IPS-NIHi11 (cell line): ENCODE measurements around the gene YAE1.
A peak's percentile ranks its signal among the peaks of the same experiment; 100 is the strongest.

ENCODE experiments used
- DNase-seq: peaks from one replicate; pipeline ENCODE4 v3.0.0; 2012; ENCODE audit warnings: mixed read lengths, low spot score

The YAE1 gene

DNA sequence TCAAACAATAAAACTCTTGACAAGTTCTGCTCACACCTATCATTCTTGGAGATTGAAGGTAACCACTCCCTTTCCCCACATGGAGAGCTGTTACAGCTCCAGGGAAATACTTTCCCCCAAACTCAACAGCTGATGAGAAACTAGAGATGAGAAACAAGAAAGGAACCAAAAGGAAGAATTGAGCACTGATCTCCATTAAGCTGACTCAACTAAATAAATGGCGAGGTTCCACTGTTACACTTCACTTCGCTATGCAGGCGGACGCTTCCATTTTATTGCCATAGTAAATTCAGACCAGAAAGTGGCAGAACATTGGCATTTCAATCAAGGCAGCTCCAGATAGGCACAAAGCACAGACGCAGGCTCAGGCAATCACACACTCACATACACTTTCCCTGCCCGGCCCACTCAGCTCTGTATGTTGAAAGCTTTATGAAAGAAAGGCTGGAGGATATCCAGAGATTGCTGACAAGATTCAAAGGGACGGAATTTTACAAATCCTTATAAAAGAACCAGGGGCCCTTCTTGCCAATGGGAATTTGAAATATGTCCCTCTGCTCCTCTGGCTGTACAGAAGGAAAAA, 11.5 kb upstream of the YAE1 start:
- no peak for DNase-seq

DNA sequence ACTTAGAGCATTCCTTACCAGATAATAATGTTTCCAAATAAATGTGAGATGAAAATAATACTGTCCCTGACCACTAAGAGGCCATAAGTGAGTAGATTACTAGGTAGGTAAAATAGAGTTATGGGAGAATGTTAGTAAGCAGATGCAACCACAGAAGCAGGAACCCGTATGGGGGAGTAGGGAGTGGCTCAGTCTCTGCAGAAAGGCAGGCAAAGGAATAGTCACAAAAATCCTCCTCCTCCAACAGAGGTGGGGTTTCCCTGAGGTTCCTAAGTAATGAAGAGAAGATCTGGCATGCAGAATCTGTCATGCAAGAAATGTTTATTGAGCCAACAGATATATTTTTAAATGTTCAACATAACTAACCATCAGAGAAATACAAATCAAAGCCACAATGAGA, 9.0 kb upstream of the YAE1 start:
- DNase-seq = no peak

DNA sequence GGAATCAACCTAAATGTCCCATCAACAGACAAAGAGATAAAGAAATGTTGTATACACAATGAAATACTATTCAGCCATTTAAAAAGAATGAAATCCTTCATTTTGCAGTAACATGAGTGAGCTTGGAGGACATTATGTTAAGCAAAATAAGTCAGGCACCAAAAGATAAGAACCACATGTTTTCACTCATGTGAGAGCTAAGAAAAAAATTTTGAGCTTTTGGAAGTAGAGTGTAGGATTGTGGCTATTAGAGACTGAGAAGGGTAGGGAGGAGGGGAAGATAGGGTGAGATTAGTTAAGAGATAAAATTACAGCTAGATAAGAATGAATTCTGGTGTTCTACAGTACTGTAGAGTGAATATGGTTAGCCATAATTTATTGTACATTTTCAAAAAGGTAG, 8.3 kb upstream of the YAE1 start:
- no peak for DNase-seq

DNA sequence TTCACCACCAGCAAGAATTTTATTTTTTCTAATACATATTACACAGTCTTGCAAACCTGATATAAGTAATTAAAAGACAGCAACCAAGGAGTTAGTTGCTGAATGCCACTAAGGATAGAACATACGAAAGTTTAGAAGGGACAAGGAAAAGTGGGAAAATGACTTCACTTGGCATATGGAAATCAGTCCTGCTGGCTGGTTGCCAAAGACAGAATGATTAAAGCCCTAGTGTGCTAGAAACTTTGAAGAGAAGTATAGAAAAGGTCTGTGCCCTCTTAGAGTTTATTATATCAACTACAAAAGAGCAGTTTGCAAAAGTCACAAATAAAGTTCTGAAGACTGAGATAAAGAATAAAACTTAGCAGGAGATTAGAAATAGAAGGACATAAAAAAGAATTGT, 5.8 kb upstream of the YAE1 start:
- DNase-seq = no peak

DNA sequence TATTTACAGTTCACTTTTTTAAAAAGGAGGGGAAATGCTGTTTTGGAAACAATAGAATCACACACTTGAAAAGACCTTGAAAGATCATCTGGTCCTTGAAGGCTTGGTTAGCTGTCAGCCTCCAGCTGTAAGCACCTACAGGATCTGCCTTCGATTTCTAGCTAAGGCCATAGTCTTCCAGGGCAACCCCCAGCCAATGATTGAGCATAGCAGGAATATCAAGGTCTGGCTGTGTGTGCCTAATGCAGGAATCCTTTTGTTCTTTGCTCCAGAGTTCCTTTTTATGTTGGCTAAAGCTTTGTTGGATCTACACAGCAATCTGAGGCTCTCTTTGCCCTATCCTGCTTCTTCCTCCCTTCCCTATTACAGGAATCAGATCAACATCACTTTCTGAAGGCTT, 5.2 kb upstream of the YAE1 start:
- DNase-seq = no peak

DNA sequence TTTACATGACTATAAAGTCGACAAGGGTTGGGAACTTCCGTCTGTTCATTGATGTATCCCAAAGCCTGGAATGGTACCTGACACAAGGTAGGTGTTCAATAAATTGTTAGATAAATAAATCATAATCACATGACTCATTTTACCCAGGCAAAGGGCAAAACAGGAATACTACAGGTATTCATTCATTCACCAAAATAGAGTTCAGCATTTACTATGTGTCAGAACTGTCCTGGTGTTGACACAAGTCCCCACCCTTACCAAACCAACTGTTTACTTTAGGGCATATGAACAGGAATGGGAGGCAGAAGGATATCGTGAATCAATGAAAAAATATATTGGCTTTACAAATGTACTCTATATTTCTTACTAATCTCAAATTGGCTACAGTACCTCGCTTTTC, 666 bp upstream of the YAE1 start:
- DNase-seq = no peak

DNA sequence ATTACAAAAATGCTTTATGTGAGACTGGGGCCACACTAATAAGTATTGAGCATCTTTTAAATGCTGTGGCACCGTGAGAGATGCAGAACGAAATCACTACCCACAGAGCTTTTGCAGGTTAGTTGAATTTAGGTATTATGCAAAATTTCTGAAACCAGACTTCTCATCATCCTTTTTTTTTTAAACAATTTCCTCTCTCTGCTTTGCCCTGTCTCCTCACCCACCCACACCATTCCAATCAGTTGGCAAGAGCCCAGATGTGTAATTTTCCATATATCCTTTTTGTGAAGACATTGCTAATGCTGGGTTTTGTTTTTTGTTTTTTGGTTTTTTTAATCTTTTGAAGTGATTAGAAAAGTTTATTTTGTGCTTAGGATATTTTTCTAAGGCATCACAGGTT, 1.1 kb downstream of the YAE1 start:
- no peak for DNase-seq

DNA sequence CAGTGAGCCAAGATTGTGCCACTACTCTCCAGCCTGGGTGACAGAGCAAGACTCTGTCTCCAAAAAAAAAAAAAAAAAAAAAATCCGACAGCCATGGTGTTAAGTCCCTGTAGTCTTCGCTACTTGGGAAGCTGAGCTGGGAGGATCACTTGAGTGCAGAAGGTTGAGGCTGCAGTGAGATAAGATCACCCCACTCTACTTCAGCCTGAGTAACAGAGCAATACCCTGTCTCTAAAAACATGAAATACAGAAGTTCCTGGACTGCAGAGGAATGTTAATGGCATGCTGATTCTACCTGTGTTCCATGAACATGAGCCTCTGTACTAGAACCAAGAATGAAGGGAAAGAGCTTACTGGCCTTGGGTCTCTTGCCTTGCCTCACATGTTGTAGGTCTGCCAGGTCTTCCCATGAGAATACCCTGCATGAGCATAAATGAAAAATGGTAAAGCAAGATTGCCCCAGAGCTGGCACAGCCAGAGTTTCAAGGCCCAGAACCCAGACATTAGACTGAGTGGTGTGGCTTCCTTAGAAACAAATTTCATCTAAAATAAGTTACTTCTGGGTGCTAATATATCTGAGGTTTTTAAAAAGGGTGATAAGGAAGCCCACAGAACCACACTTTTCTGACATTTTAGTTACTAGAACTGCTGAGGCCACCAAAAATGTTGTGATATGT, 8.6 kb downstream of the YAE1 start:
- no peak for DNase-seq

DNA sequence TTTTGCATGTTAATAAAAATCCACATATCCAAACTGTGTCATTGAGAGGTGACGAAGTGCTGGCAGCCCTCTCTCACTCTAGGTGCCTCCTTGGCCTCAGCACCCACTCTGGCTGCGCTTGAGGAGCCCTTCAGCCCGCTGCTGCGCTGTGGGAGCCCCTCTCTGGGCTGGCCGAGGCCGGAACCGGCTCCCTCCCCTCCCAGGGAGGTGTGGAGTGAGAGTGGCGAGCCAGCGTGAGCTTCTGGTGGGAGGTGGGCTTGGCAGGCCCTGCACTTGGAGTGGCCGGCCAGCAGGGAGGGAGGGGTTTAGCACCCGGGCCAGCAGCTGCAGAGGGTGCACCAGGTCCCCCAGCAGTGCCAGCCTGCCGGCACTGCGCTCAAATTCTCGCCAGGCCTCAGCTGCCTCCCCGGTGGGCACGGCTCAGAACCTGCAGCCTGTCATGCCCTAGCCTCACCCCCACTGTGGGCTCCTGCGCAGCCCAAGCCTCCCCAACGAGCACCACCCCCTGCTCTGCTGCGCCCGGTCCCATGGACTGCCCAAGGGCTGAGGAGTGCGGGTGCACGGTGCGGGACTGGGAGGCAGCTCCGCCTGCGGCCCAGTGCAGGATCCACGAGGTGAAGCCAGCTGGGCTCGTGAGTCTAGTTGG, 11.1 kb downstream of the YAE1 start:
- DNase-seq = no peak

DNA sequence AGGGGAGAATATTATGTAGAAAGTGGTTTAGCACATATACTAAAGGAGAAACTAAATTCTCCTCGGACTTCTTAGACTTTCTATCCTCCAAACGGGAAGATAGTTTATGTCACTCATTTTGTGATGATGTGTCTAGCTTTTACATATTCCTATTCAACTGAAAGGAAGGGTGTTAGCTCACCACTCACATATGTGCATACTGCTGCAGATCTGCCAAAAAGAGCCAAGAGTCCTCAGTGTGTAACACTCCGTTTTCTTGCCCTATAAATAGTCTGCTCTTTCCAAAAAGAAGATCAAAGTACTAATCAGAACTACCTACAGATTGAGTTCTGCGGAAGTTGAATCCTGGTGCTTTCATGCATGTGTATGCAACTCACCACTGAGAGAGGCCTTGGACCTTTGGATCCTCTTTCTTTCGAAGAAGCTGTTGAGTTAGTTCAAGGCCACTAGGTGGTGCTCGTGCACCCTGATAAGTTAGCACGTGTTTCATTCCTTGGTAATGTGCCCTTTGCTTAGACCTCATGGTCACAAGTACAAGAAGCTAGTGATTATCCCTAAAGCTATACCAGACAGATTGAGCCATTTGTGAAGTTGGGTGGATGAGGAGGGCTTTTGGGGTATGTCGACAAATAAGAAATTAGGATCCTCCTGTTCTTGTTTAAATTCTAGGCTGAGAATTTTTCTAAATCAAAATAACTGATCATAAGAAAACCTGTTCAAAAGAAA, 14.1 kb downstream of the YAE1 start:
- DNase-seq = peak; percentile 86

DNA sequence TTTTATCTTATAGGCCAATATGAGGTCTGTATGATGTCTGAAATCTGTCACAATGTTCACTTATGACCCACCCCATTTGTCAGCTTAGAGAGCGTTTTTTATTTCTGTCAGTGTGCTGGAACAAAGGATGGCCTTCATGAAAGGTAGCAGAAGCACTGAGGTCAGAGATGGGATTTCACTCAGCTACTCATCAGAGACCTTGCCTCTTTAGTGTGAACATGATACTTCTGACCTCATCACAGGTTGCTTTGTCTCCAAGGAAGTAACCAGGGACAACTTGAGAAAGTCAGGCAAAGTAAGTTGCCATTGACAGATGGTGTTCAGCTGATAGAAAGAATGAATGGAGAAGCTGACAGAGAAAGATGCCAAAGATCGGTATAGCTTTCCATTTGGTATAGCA, 16.3 kb downstream of the YAE1 start:
- no peak for DNase-seq

DNA sequence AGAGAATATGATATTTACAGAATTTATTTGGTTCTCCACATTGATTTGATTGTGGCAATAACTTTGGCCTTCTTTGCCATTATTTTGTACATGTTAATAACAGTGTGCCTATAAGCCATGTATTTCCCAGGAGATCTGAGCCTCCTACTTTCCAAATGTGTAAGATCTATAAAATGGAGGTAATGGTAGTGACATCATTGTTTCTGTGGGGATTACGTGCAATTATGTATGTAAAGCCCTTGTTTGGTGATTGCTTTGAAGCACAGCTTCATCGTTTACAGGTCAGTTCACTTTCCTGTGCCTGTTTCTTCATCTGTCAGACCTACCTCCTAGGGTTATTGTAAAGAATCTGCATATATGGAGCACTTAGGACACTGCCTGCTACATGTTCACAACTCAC, 17.3 kb downstream of the YAE1 start:
- no peak for DNase-seq

DNA sequence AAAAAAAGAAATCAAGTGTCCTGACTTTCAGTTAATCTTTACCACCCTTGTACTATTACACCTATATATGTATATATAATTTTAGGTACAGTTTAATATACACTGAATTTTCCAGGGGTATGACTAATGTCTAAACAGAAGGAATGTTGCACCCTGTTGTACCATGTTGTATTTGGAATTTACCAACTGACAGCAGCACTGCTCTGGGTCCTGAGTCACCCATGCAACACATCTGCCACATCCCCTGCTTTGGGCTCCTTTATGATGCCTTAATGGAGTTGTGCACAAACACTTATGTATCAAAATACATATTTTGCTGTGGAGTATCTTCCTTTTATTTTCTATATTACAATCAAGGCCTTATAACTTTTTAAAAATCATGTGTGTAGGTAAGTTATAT, 21.2 kb downstream of the YAE1 start:
- DNase-seq = no peak

DNA sequence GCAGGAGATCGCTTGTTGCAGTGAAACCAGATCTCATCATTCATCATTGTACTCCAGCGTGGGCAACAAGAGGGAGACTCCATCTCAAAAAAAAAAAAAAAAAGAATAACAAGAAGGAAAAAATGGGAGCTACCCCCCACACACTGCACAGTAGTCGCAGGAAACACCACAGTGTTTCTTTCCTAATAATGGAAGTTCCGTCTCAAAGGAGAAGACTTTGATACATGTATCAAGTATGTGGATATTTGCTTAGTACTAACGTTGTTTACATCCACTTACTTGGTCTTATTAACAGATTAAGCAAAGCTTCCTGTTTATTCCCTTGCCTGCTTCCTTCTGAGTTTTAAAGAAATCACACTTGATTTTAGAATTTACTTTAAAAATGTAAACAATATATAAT, 22.2 kb downstream of the YAE1 start:
- no peak for DNase-seq

DNA sequence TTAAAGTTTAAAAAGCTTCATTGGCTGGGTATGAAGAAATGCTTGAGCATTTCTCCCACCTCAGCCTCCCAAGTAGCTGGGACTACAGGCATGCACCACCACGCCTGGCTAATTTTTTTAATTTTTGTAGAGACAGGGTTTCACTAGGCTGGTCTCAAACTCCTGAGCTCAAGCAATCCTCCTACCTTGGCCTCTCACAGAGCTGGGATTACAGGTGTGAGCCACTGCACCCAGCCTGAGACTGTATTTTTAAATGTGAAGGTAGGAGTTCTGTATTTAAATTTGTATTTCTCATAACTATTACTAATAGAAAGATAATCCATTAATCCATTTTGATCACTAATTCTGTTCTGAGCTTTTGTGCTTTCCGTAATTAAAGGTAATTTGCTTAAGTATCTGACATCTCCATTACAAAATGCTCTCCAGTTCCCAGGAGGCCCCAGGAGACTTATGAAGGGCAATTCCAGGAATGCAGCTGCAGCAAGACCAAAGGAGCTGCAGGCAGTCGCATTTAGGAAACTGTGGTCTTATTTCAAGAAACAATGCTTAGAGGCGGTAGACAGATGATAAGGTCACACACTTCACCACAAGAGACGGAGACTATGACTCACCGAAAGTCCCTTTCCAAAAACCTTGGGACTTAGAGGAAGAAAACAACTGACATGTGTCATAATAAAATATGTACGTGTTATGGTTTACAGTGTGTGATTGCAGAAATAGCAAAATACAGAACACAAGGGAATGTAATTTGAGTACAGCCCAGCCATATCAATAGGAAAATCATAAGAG, 23.3 kb downstream of the YAE1 start:
- peak; percentile 42 for DNase-seq

DNA sequence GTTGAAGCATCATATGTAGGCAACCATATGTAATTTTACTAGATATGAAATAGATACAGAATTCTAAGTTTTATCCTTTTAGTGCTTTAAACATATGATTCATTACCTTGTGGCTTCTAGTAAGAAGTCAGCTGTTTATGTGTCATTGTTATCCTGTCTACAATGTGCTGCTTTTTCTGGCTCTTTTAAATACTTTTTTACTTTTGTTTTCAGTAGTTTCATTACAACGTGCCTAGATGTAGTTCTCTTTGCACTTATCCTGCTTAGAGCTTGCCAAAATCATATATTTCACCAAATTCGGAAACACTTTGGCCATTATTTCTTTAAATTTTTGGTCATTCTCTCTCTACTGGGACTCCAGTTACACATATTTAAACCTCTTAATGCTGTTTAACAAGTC, 26.4 kb downstream of the YAE1 start:
- no peak for DNase-seq

DNA sequence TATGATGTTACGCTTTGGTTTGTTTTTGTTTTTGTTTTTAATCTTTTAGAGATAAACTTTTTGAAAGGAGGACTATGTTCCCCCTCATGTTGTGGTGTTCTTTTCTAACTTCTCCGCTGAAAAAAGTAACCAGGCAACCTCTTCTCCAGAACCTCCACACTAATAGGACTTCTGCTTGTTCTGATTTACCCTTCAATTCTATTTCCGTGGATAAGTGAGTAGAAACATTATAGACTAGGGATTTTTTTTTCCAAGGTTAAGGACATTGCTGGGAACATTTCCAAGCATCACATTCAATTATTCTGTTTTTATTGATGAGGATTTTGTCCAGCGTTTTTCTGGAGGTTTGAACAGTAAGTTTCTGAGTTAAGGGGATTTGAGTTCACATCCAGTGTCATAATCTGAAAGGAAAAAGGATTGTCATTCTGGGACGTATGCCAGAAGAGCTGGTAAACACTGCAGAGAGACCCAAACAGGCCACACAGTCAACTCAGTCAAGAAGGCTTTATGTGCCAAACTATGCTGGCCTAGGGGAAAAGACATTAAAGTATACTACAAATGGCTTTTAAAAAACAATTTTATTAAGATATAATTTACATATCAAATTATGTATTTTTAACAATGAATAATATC, 28.9 kb downstream of the YAE1 start:
- DNase-seq = no peak

DNA sequence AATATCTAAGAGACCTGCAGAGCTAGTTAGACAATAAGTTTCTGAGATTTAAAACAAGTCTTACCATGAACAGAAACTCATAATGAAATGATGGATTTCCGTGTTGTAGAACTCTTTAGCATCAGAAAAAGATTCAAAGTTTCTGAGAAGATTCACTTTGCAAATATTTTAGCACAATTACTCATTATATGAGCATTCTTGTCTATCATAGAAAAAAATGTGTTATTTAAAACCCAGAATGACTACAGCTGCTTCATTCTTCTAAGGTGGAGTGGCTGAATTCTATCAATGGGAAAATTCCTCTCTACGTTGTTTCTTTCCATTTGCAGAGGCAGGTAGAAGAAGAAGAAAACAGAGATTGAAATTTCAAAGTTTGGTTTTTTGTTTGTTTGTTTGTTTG, 36.1 kb downstream of the YAE1 start:
- DNase-seq = no peak

DNA sequence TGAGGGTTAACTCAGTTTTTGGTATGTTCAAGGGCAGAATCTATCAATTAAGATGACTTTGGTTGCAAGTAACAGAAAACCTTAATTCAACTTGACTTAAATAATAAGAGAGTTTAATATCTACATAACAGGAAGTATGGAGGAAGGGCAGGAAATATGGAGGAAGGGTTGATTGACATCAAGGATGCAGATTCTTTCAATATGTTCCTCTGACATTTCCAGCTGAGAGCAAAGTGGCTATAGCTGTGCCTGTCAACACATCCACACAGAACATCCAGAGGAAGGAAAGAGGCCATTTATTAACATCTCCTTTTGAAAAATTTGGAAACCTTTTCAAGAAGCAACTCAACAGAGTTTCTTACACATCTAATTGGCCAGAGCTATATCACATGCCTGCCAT, 37.7 kb downstream of the YAE1 start:
- no peak for DNase-seq

DNA sequence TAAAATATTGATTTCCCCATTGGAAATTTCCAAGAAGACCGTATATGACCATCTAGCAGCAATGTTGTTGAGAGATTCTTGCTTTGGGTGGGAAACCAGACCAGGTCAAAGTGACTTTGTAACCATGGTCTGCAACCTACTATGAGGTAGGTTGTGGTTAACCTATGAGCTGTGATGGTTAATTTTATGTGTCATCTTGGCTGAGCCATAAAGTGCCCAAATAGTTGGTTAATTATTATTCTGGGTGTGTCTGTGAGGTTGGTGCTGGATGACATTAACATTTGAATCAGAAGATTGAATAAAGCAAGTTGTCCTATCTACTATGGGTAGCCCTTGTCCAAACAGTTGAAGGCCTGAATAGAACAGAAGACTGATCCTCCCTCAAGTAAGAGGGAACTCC, 38.9 kb downstream of the YAE1 start:
- no peak for DNase-seq

DNA sequence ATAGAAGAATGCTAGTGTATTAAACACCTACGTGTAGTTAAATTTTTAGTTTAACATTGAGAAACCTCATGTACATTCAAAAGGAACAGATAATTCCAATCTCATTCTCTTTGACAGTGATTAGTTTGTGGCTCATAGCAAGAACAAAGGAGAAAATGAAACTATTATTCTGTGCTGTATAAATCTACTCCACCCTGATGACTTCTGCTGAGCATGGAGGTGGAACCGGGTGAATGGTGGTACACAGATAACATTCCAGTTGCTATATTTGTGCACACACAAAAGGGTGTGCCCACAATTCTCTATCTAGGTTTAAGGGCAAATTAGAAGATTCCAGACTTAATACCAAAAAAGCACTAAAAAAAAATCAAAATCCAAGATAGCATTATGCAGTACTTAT, 40.1 kb downstream of the YAE1 start:
- no peak for DNase-seq

DNA sequence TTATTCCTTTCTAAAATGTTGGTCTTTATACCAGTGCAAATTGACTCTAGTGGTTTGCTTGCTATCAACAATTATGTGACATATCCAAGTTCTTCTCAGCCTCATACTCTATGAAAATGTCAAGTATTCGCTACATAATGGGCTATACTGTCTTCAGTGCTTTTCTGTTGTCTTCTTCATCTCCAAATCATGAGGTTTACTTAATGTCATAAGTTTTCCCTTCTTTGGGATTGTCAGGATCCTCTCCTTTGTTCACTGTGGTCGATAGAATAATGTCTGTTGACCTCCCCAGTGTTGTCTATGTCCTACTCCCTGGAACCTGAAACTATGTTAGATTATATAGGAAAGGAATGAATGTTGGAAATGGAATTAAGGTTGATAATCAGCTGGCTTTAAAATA, 40.7 kb downstream of the YAE1 start:
- no peak for DNase-seq
